ENCODE data around the gene USP49. TPM values are rescaled to one million over a fixed set of nuclear protein-coding genes. Genes with fewer than 3 reads are reported as not detected.

Gene USP49
- total RNA-seq, 1 donor from 2014 or later: 6.4 TPM

GRCh38 chr6:41932378-41932777, 37.2 kb upstream of the USP49 start:
- intact Hi-C loops (cut with micrococcal nuclease): no loop called here

- intact Hi-C loops (cut with micrococcal nuclease): no loop called here
These were observed 36.6 kb upstream of the USP49 start for GRCh38 chr6:41931792-41932191.

- intact Hi-C loops (cut with micrococcal nuclease): loop anchor here (10.0 kb wide), 1 partner anchor 1245 kb away; the partner anchor contains the start of gene SRF
These were observed 34.7 kb upstream of the USP49 start for GRCh38 chr6:41929924-41930323.

GRCh38 chr6:41927253-41927652, 32.1 kb upstream of the USP49 start:
- intact Hi-C loops (cut with micrococcal nuclease): loop anchor here (10.0 kb wide), 1 partner anchor 1248 kb away; the partner anchor contains the start of gene SRF

GRCh38 chr6:41922154-41922553, 27.0 kb upstream of the USP49 start:
- intact Hi-C loops (cut with micrococcal nuclease): loop anchor here (1.0 to 10.0 kb wide), 2 partner anchors 644 to 1253 kb away; partner anchors contain the start of gene SRF

GRCh38 chr6:41921712-41921998, 26.5 kb upstream of the USP49 start:
- intact Hi-C loops (cut with micrococcal nuclease): loop anchor here (1.0 to 10.0 kb wide), 14 partner anchors 15 to 1253 kb away; partner anchors contain the start of genes CCND3, MRPS10, SRF and TAF8

- intact Hi-C loops (cut with micrococcal nuclease): loop anchor here (1.0 to 10.0 kb wide), 14 partner anchors 15 to 1254 kb away; partner anchors contain the start of genes CCND3, MRPS10, SRF and TAF8
These were observed 25.9 kb upstream of the USP49 start, which contains the start of the genes BYSL and MED20 for GRCh38 chr6:41920921-41921711. Gene BYSL (plus strand): TSS chr6:41921499. CDS start chr6:41921563, 64 bp downstream. Gene MED20 (minus strand): TSS chr6:41921139. CDS start chr6:41921018, 121 bp downstream.

- intact Hi-C loops (cut with micrococcal nuclease): no loop called here
These were observed 22.4 kb upstream of the USP49 start for GRCh38 chr6:41917528-41917927.

GRCh38 chr6:41914869-41915530, 19.8 kb upstream of the USP49 start:
- intact Hi-C loops (cut with micrococcal nuclease): no loop called here

- intact Hi-C loops (cut with micrococcal nuclease): no loop called here
These were observed 19.2 kb upstream of the USP49 start for GRCh38 chr6:41914343-41914742.

- intact Hi-C loops (cut with micrococcal nuclease): no loop called here
These were observed 14.6 kb upstream of the USP49 start for GRCh38 chr6:41909727-41910126.

GRCh38 chr6:41901882-41902519, 6.8 kb upstream of the USP49 start:
- intact Hi-C loops (cut with micrococcal nuclease): loop anchor here (1.0 to 2.0 kb wide), 4 partner anchors 34 to 202 kb away; no protein-coding TSS in a partner anchor

GRCh38 chr6:41900861-41901260, 5.7 kb upstream of the USP49 start:
- intact Hi-C loops (cut with micrococcal nuclease): no loop called here

- intact Hi-C loops (cut with micrococcal nuclease): loop anchor here (10.0 kb wide), 1 partner anchor 351 kb away; the partner anchor contains the start of gene FOXP4
These were observed 1.1 kb upstream of the USP49 start for GRCh38 chr6:41896281-41896680.

GRCh38 chr6:41894366-41895299, 542 bp downstream of the USP49 start:
- intact Hi-C loops (cut with micrococcal nuclease): loop anchor here (1.0 to 10.0 kb wide), 17 partner anchors 27 to 1277 kb away; partner anchors contain the start of genes BYSL, FOXP4, KLC4 and MED20

GRCh38 chr6:41892921-41893564, 2.1 kb downstream of the USP49 start:
- intact Hi-C loops (cut with micrococcal nuclease): loop anchor here (10.0 kb wide), 1 partner anchor 348 kb away; the partner anchor contains the start of gene FOXP4

- intact Hi-C loops (cut with micrococcal nuclease): no loop called here
These were observed 7.8 kb downstream of the USP49 start for GRCh38 chr6:41887331-41887751.

- intact Hi-C loops (cut with micrococcal nuclease): no loop called here
These were observed 9.2 kb downstream of the USP49 start for GRCh38 chr6:41885930-41886329.

GRCh38 chr6:41884957-41885356, 10.2 kb downstream of the USP49 start:
- intact Hi-C loops (cut with micrococcal nuclease): no loop called here

- intact Hi-C loops (cut with micrococcal nuclease): no loop called here
These were observed 13.7 kb downstream of the USP49 start for GRCh38 chr6:41881506-41881905.
